Activated CD4-positive, alpha-beta T cell treated with anti-CD3 and anti-CD28 coated beads for 48 hours (primary cell): Measurements from ENCODE around the gene TFEB.

Source experiments
- DNase-seq: peaks from one replicate; pipeline ENCODE4 v3.0.0-alpha.2; 2020

Gene TFEB

GRCh38 chr6:41763470-41763869 is 28.1 kb upstream of the TFEB start:
- DNase-seq: no peak

- no peak for DNase-seq
Measured at GRCh38 chr6:41759905-41760579, 24.6 kb upstream of the TFEB start.

GRCh38 chr6:41759106-41759904 is 23.9 kb upstream of the TFEB start:
- DNase-seq: no peak

- no peak for DNase-seq
Measured at GRCh38 chr6:41758641-41759035, 23.2 kb upstream of the TFEB start.

- no peak for DNase-seq
Measured at GRCh38 chr6:41757931-41758640, 22.7 kb upstream of the TFEB start.

- no peak for DNase-seq
Measured at GRCh38 chr6:41757271-41757670, 21.9 kb upstream of the TFEB start.

GRCh38 chr6:41756354-41756753 is 20.9 kb upstream of the TFEB start:
- DNase-seq: no peak

- no peak for DNase-seq
Measured at GRCh38 chr6:41755895-41756294, 20.5 kb upstream of the TFEB start.

- DNase-seq: no peak
Measured at GRCh38 chr6:41750374-41750773, 15.0 kb upstream of the TFEB start.

GRCh38 chr6:41748542-41748941 is 13.1 kb upstream of the TFEB start:
- DNase-seq: no peak

- no peak for DNase-seq
Measured at GRCh38 chr6:41748102-41748477, 12.7 kb upstream of the TFEB start.

GRCh38 chr6:41747256-41748101 is 12.1 kb upstream of the TFEB start, which contains the start of gene PGC:
Gene PGC (minus strand): TSS chr6:41747397. CDS start chr6:41747334, 63 bp downstream.
- no peak for DNase-seq

GRCh38 chr6:41746107-41746506 is 10.7 kb upstream of the TFEB start:
- no peak for DNase-seq

GRCh38 chr6:41744236-41744787 is 8.9 kb upstream of the TFEB start:
- DNase-seq: no peak

GRCh38 chr6:41743406-41744235 is 8.2 kb upstream of the TFEB start:
- DNase-seq: no peak

- no peak for DNase-seq
Measured at GRCh38 chr6:41741625-41742490, 6.5 kb upstream of the TFEB start.

GRCh38 chr6:41740366-41741162 is 5.2 kb upstream of the TFEB start:
- no peak for DNase-seq

GRCh38 chr6:41739041-41739440 is 3.6 kb upstream of the TFEB start:
- DNase-seq: no peak

- DNase-seq: no peak
Measured at GRCh38 chr6:41737591-41738130, 2.3 kb upstream of the TFEB start.
